Measurements from ENCODE around the gene METAP1D.

GRCh38 chr2:172046080-172046678, 46.4 kb downstream of the METAP1D start:
- TF ChIP-seq CTCF (conservative IDR thresholded peaks at IDR 0.05) = no peak
- no peak for TF ChIP-seq EZH2 (IDR thresholded peaks at IDR 0.05; ENCODE audit: low read depth)

Data from PC-9 (cell line).